ENCODE measurements around the gene ZNF326. TPM values are rescaled to one million over a fixed set of nuclear protein-coding genes. Genes with fewer than 3 reads are reported as not detected.

ZNF326 gene
- total RNA-seq (2022) (28.9 and 32.9 TPM in 2 replicates), Bru-seq, nascent RNA (percentile 93 among the genes with signal in this experiment), BruChase-seq, experiment 1, labeled RNA remaining after a 6-hour chase (percentile 85 among the genes with signal in this experiment), BruChase-seq, experiment 2, labeled RNA remaining after a 2-hour chase (percentile 91 among the genes with signal in this experiment)
- long read RNA-seq, transcript ZNF326-201 (12 exons, 2,729 nt): major isoform, 7 of 26 reads
- long read RNA-seq, partial matches to known transcripts: 1 of 26 reads
- long read RNA-seq, other reads (novel, unspliced or antisense): 18 of 26 reads

- Mint-ChIP-seq H3K4me3 (ENCODE audit: unreplicated experiment) (peak within 1 kb of the TSS; percentile 94), H3K9me3 (ENCODE audit: unreplicated experiment) (no peaks in the 10 kb centered on the region), H3K27me3 (ENCODE audit: insufficient read depth, unreplicated experiment) (no peaks in the 10 kb centered on the region), H3K4me1 (ENCODE audit: insufficient read depth, unreplicated experiment) (peaks cover 43% of the 10 kb centered on the region), H3K36me3 (ENCODE audit: insufficient read depth, unreplicated experiment) (peaks cover 21% of the 10 kb centered on the region), H3K27ac (ENCODE audit: low read depth, unreplicated experiment) (peak within 1 kb of the TSS; percentile 96)
- TF ChIP-seq CTCF (IDR thresholded peaks at IDR 0.05; ENCODE audit: unreplicated experiment): no peak
- CTCF ChIA-PET: no interaction called here
- POLR2A ChIA-PET: interaction anchor here (0.6 to 0.9 kb wide), 5 partner anchors 8 to 175 kb away, joined by 3 to 6 read pairs (median 3); no protein-coding TSS in a partner anchor
- peak; percentile 97 for DNase-seq (ENCODE audit: unreplicated experiment)
- BruUV-seq (replicated peaks): no TSS peak
- intact Hi-C loops (cut with micrococcal nuclease): loop anchor here (5.0 kb wide), 1 partner anchor 173 kb away; the partner anchor contains the start of gene LRRC8D
These were observed at the start of gene ZNF326 for GRCh38 chr1:89994805-89995597. Gene ZNF326 (plus strand): TSS chr1:89995110. CDS start chr1:89995258, 148 bp downstream.

- CTCF ChIA-PET: interaction anchor here (0.5 to 1.5 kb wide), 5 partner anchors 36 to 1396 kb away, joined by 3 to 7 read pairs (median 3); no protein-coding TSS in a partner anchor
- Mint-ChIP-seq H3K36me3 (ENCODE audit: insufficient read depth, unreplicated experiment) (peaks cover 5% of the 10 kb centered on the region), H3K4me3 (ENCODE audit: unreplicated experiment) (no peak overlapping the region), H3K9me3 (ENCODE audit: unreplicated experiment) (no peaks in the 10 kb centered on the region), H3K27ac (ENCODE audit: low read depth, unreplicated experiment) (peak overlapping the region; percentile 3), H3K4me1 (ENCODE audit: insufficient read depth, unreplicated experiment) (peaks cover 20% of the 10 kb centered on the region), H3K27me3 (ENCODE audit: insufficient read depth, unreplicated experiment) (no peaks in the 10 kb centered on the region)
- intact Hi-C loops (cut with micrococcal nuclease): no loop called here
- TF ChIP-seq CTCF (IDR thresholded peaks at IDR 0.05; ENCODE audit: unreplicated experiment): no peak
- DNase-seq (ENCODE audit: unreplicated experiment): peak; percentile 90
- BruUV-seq (replicated peaks): no TSS peak
- POLR2A ChIA-PET: interaction anchor here (0.6 to 1.5 kb wide), 5 partner anchors 9 to 102 kb away, joined by 3 to 6 read pairs (median 4); no protein-coding TSS in a partner anchor
These were observed 48.9 kb upstream of the ZNF326 start for GRCh38 chr1:89945852-89946476.

GRCh38 chr1:89946532-89946931, 48.4 kb upstream of the ZNF326 start:
- peak overlapping the region; percentile 3 for H3K27ac Mint-ChIP-seq (ENCODE audit: low read depth, unreplicated experiment)
- no peaks in the 10 kb centered on the region for H3K9me3 Mint-ChIP-seq (ENCODE audit: unreplicated experiment)
- H3K4me1 Mint-ChIP-seq (ENCODE audit: insufficient read depth, unreplicated experiment): peaks cover 20% of the 10 kb centered on the region
- peaks cover 5% of the 10 kb centered on the region for H3K36me3 Mint-ChIP-seq (ENCODE audit: insufficient read depth, unreplicated experiment)
- no peak overlapping the region for H3K4me3 Mint-ChIP-seq (ENCODE audit: unreplicated experiment)
- CTCF ChIA-PET: interaction anchor here (0.6 to 1.5 kb wide), 4 partner anchors 37 to 183 kb away, joined by 3 to 7 read pairs (median 5); no protein-coding TSS in a partner anchor
- H3K27me3 Mint-ChIP-seq (ENCODE audit: insufficient read depth, unreplicated experiment): no peaks in the 10 kb centered on the region
- TF ChIP-seq CTCF (IDR thresholded peaks at IDR 0.05; ENCODE audit: unreplicated experiment): no peak
- no TSS peak for BruUV-seq (replicated peaks)
- POLR2A ChIA-PET: interaction anchor here (1.0 to 1.5 kb wide), 3 partner anchors 10 to 103 kb away, joined by 3 to 6 read pairs (median 4); no protein-coding TSS in a partner anchor
- DNase-seq (ENCODE audit: unreplicated experiment): no peak
- intact Hi-C loops (cut with micrococcal nuclease): no loop called here
